Endometrium (tissue), 2 donors: ENCODE measurements around the gene PRPF38B.
"Not testable (repeated sequence)": the region's sequence is repeated elsewhere in the genome, so short reads cannot be mapped to it uniquely, and the experiment has no call there.

Experiments used
- FAIRE-seq: peaks from 2 replicates; lab custom pipeline; 2012; peaks lifted over from hg19 to GRCh38; lab: Jason Lieb, UNC
- donor health status: control.
- donor health status: control.

Gene PRPF38B

GRCh38 chr1:108691942-108692723 is at the start of gene PRPF38B:
Gene PRPF38B, plus strand, starts transcription at chr1:108692310. Its CDS starts 282 bp downstream, at chr1:108692592.
- FAIRE-seq = peak; percentile 82

- FAIRE-seq = peak; percentile 80
Observed at GRCh38 chr1:108643492-108644335, 48.4 kb upstream of the PRPF38B start.

GRCh38 chr1:108644984-108645383 is 47.1 kb upstream of the PRPF38B start:
- no peak for FAIRE-seq

- FAIRE-seq = no peak
Observed at GRCh38 chr1:108645564-108646184, 46.4 kb upstream of the PRPF38B start.

- FAIRE-seq = no peak
Observed at GRCh38 chr1:108646265-108646647, 45.9 kb upstream of the PRPF38B start.

GRCh38 chr1:108646648-108647269 is 45.4 kb upstream of the PRPF38B start:
- no peak for FAIRE-seq

GRCh38 chr1:108653431-108654105 is 38.5 kb upstream of the PRPF38B start:
- FAIRE-seq = no peak

- FAIRE-seq = no peak
Observed at GRCh38 chr1:108657356-108658080, 34.6 kb upstream of the PRPF38B start.

- FAIRE-seq = no peak
Observed at GRCh38 chr1:108661030-108661609, 31.0 kb upstream of the PRPF38B start, which contains the start of gene HENMT1. Gene HENMT1, minus strand, starts transcription at chr1:108661093. Its CDS starts 1,209 bp downstream, at chr1:108659884.

GRCh38 chr1:108663074-108663473 is 29.0 kb upstream of the PRPF38B start:
- FAIRE-seq = no peak

GRCh38 chr1:108664481-108664880 is 27.6 kb upstream of the PRPF38B start:
- no peak for FAIRE-seq

GRCh38 chr1:108665067-108665466 is 27.0 kb upstream of the PRPF38B start:
- FAIRE-seq = no peak

GRCh38 chr1:108665771-108666170 is 26.3 kb upstream of the PRPF38B start:
- FAIRE-seq = no peak

- not testable (repeated sequence) for FAIRE-seq
Observed at GRCh38 chr1:108667422-108667821, 24.7 kb upstream of the PRPF38B start.

GRCh38 chr1:108668777-108669176 is 23.3 kb upstream of the PRPF38B start:
- FAIRE-seq = no peak

GRCh38 chr1:108669679-108670078 is 22.4 kb upstream of the PRPF38B start:
- no peak for FAIRE-seq

- no peak for FAIRE-seq
Observed at GRCh38 chr1:108670131-108670773, 21.9 kb upstream of the PRPF38B start.

GRCh38 chr1:108671143-108671542 is 21.0 kb upstream of the PRPF38B start:
- FAIRE-seq = no peak

- no peak for FAIRE-seq
Observed at GRCh38 chr1:108678706-108679105, 13.4 kb upstream of the PRPF38B start.
